Lower leg skin (tissue), 3 donors: ENCODE measurements around the gene RIMS1.

Source experiments
- POLR2A ChIP-seq, 2 donors: fragments of 450-650 bp; IDR thresholded peaks; one replicate each; pipeline ENCODE4 v1.6.1; 2016 to 2017; ENCODE audit warnings: antibody characterized with exemption in 2 of 2, mild to moderate bottlenecking in 1 of 2, moderate library complexity in 1 of 2
- TF ChIP-seq, protein P1 (sequence below), 3 donors: fragments of 450-650 bp; IDR thresholded peaks; one replicate each; pipeline ENCODE4 v1.5.1; 2016; ENCODE audit warnings: antibody characterized with exemption in 3 of 3, mild to moderate bottlenecking in 3 of 3, moderate library complexity in 2 of 3

DNA sequence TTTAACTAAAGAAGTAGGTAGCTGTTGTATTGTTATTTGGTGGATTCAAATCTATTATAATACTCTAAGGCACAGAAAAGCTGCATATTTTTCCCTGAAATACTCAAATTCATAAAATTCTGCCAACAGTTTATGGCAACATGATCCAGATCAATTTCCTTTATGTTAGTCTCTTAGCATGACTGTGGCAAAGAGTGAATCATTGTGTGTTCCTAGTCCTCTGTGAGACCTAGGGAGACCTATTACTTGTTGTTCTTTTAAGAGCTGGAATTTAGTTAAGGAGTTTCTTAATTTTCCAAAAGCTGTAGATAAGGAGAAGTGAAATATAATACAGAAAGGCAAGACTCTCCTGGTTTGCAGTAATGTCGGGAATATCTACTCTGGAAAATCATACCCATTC is 149.6 kb downstream of the RIMS1 start:
- TF ChIP-seq POLR2A (IDR thresholded peaks at IDR 0.05), result no peak
- TF ChIP-seq, protein P1, sequence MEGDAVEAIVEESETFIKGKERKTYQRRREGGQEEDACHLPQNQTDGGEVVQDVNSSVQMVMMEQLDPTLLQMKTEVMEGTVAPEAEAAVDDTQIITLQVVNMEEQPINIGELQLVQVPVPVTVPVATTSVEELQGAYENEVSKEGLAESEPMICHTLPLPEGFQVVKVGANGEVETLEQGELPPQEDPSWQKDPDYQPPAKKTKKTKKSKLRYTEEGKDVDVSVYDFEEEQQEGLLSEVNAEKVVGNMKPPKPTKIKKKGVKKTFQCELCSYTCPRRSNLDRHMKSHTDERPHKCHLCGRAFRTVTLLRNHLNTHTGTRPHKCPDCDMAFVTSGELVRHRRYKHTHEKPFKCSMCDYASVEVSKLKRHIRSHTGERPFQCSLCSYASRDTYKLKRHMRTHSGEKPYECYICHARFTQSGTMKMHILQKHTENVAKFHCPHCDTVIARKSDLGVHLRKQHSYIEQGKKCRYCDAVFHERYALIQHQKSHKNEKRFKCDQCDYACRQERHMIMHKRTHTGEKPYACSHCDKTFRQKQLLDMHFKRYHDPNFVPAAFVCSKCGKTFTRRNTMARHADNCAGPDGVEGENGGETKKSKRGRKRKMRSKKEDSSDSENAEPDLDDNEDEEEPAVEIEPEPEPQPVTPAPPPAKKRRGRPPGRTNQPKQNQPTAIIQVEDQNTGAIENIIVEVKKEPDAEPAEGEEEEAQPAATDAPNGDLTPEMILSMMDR (IDR thresholded peaks at IDR 0.05), result no peak
